HEK293 (cell line): ENCODE results near the gene VPS4A.

Experiments
- CTCF ChIA-PET: fragments of 350-600 bp; formaldehyde crosslinking; extraction: SDS; loops from one replicate; lab custom pipeline; 2021; ENCODE audit warnings: antibody characterized with exemption; lab: Yijun Ruan, JAX
- POLR2A ChIA-PET: fragments of 300-600 bp; formaldehyde crosslinking; extraction: SDS; loops from one replicate; lab custom pipeline; 2020; ENCODE audit warnings: antibody characterized with exemption, inconsistent platforms; lab: Yijun Ruan, JAX
- H3K27ac ChIP-seq: fragments of 200-500 bp; sonication (Bioruptor generic); 2 replicates; pipeline ENCODE4 v1.5.1; 2014; ENCODE audit warnings: low read depth, low read length, control low read depth, inconsistent platforms; ENCODE audit errors: extremely low read depth
- H3K36me3 ChIP-seq, 2 experiments: fragments of 200-500 bp in 1 of 2; sonication (Bioruptor generic) in 1 of 2; 1 replicate in 1 of 2; 2 replicates in 1 of 2; pipeline ENCODE4 v1.5.1; 2014 to 2017; ENCODE audit warnings: inconsistent platforms in 2 of 2, low read length in 2 of 2; ENCODE audit not compliant: control insufficient read depth in 2 of 2, insufficient read depth in 1 of 2
- H3K4me1 ChIP-seq: fragments of 200-500 bp; sonication (Bioruptor generic); 2 replicates; pipeline ENCODE4 v1.5.1; 2014; ENCODE audit warnings: mild to moderate bottlenecking, low read length, inconsistent platforms; ENCODE audit not compliant: control insufficient read depth, insufficient read depth
- H3K4me3 ChIP-seq: 2 replicates; pipeline ENCODE4 v1.5.1; 2011; ENCODE audit warnings: low read depth, mild to moderate bottlenecking, control low read depth, low read length, moderate library complexity
- H3K9me3 ChIP-seq: fragments of 200-500 bp; sonication (Bioruptor generic); 2 replicates; pipeline ENCODE4 v1.5.1; 2014; ENCODE audit warnings: low read depth, low read length, inconsistent platforms; ENCODE audit not compliant: control insufficient read depth, insufficient read depth
- HIC1 ChIP-seq: fragments of 450-650 bp; formaldehyde crosslinking; IDR thresholded peaks from 2 replicates; pipeline ENCODE4 v1.5.1; 2016; ENCODE audit warnings: missing biosample characterization, missing genetic modification characterization
- YY2 ChIP-seq: fragments of 450-650 bp; formaldehyde crosslinking; IDR thresholded peaks from 2 replicates; pipeline ENCODE4 v1.5.1; 2016; ENCODE audit warnings: missing biosample characterization, missing genetic modification characterization
- ZBTB20 ChIP-seq: fragments of 450-650 bp; formaldehyde crosslinking; IDR thresholded peaks from 2 replicates; pipeline ENCODE4 v1.5.1; 2016; ENCODE audit warnings: missing biosample characterization, missing genetic modification characterization
- ZBTB6 ChIP-seq: fragments of 450-650 bp; formaldehyde crosslinking; IDR thresholded peaks from 2 replicates; pipeline ENCODE4 v1.5.1; 2017; ENCODE audit warnings: missing biosample characterization, missing genetic modification characterization
- ZBTB7A ChIP-seq: fragments of 450-650 bp; formaldehyde crosslinking; IDR thresholded peaks from 2 replicates; pipeline ENCODE4 v1.5.1; 2016; ENCODE audit warnings: low read depth, missing biosample characterization, missing genetic modification characterization
- ZNF223 ChIP-seq: fragments of 450-650 bp; formaldehyde crosslinking; IDR thresholded peaks from 2 replicates; pipeline ENCODE4 v1.5.1; 2016; ENCODE audit warnings: missing biosample characterization, missing genetic modification characterization
- ZNF423 ChIP-seq: fragments of 450-650 bp; formaldehyde crosslinking; IDR thresholded peaks from 2 replicates; pipeline ENCODE4 v1.5.1; 2016; ENCODE audit warnings: missing biosample characterization, missing genetic modification characterization
- ZNF488 ChIP-seq: fragments of 450-650 bp; formaldehyde crosslinking; IDR thresholded peaks from 2 replicates; pipeline ENCODE4 v1.5.1; 2016; ENCODE audit warnings: missing biosample characterization, missing genetic modification characterization
- ZNF518A ChIP-seq: fragments of 450-650 bp; formaldehyde crosslinking; conservative IDR thresholded peaks from 2 replicates; pipeline ENCODE4 v1.5.1; 2016; ENCODE audit warnings: low read depth, missing biosample characterization, missing genetic modification characterization
- ZNF560 ChIP-seq: fragments of 450-650 bp; formaldehyde crosslinking; IDR thresholded peaks from 2 replicates; pipeline ENCODE4 v1.5.1; 2017; ENCODE audit warnings: missing biosample characterization, missing genetic modification characterization, borderline replicate concordance
- ZNF561 ChIP-seq: fragments of 450-650 bp; IDR thresholded peaks from 2 replicates; pipeline ENCODE4 v1.5.1; 2018; ENCODE audit warnings: missing biosample characterization, missing genetic modification characterization, borderline replicate concordance
- ZNF654 ChIP-seq: fragments of 450-650 bp; formaldehyde crosslinking; IDR thresholded peaks from 2 replicates; pipeline ENCODE4 v1.5.1; 2016; ENCODE audit warnings: low read depth, missing biosample characterization, missing genetic modification characterization
- ZNF660 ChIP-seq: fragments of 450-650 bp; IDR thresholded peaks from 2 replicates; pipeline ENCODE4 v1.5.1; 2018; ENCODE audit warnings: missing biosample characterization, mild to moderate bottlenecking, missing genetic modification characterization
- ZNF677 ChIP-seq: fragments of 450-650 bp; IDR thresholded peaks from 2 replicates; pipeline ENCODE4 v1.5.0; 2018; ENCODE audit warnings: missing biosample characterization, mild to moderate bottlenecking, missing genetic modification characterization, moderate library complexity
- ZNF768 ChIP-seq: fragments of 450-650 bp; formaldehyde crosslinking; IDR thresholded peaks from 2 replicates; pipeline ENCODE4 v1.5.1; 2018; ENCODE audit warnings: missing biosample characterization, mild to moderate bottlenecking, missing genetic modification characterization
- ZSCAN16 ChIP-seq: fragments of 450-650 bp; formaldehyde crosslinking; IDR thresholded peaks from 2 replicates; pipeline ENCODE4 v1.5.1; 2016; ENCODE audit warnings: missing biosample characterization, missing genetic modification characterization
- TF ChIP-seq, protein P1 (sequence below): fragments of 450-650 bp; formaldehyde crosslinking; IDR thresholded peaks from 2 replicates; pipeline ENCODE4 v1.5.1; 2016; ENCODE audit warnings: missing biosample characterization, missing genetic modification characterization
- TF ChIP-seq, protein P2 (sequence below): fragments of 450-650 bp; formaldehyde crosslinking; IDR thresholded peaks from 2 replicates; pipeline ENCODE4 v1.5.1; 2017; ENCODE audit warnings: missing biosample characterization, missing genetic modification characterization

The VPS4A gene

GRCh38 chr16:69364088-69364487, 52.9 kb downstream of the VPS4A start:
- ChIA-PET POLR2A (no interaction called here), CTCF (interaction anchor here (0.6 kb wide), 1 partner anchor 744 kb away, joined by 3 read pairs; no protein-coding TSS in a partner anchor)
- H3K27ac ChIP-seq = no peak overlapping the region
- H3K4me3 ChIP-seq = no peak overlapping the region
- no peaks in the 10 kb centered on the region for H3K9me3 ChIP-seq
- no peaks in the 10 kb centered on the region for H3K4me1 ChIP-seq
- TF ChIP-seq HIC1 (tag by site-specific recombination) (no peak), ZNF488 (no peak), ZSCAN16 (tag by site-specific recombination) (no peak), ZNF561 (tag by site-specific recombination) (no peak), ZBTB6 (tag by site-specific recombination) (no peak), ZNF660 (no peak), ZNF560 (tag by site-specific recombination) (no peak), ZNF423 (no peak), ZNF223 (tag by site-specific recombination) (no peak)
- TF ChIP-seq, protein P1, sequence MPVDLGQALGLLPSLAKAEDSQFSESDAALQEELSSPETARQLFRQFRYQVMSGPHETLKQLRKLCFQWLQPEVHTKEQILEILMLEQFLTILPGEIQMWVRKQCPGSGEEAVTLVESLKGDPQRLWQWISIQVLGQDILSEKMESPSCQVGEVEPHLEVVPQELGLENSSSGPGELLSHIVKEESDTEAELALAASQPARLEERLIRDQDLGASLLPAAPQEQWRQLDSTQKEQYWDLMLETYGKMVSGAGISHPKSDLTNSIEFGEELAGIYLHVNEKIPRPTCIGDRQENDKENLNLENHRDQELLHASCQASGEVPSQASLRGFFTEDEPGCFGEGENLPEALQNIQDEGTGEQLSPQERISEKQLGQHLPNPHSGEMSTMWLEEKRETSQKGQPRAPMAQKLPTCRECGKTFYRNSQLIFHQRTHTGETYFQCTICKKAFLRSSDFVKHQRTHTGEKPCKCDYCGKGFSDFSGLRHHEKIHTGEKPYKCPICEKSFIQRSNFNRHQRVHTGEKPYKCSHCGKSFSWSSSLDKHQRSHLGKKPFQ (tag by site-specific recombination) = no peak
- H3K36me3 ChIP-seq = peaks cover 27 to 74% of the 10 kb centered on the region in 2 experiments; a peak in 2 of 3 replicates

DNA sequence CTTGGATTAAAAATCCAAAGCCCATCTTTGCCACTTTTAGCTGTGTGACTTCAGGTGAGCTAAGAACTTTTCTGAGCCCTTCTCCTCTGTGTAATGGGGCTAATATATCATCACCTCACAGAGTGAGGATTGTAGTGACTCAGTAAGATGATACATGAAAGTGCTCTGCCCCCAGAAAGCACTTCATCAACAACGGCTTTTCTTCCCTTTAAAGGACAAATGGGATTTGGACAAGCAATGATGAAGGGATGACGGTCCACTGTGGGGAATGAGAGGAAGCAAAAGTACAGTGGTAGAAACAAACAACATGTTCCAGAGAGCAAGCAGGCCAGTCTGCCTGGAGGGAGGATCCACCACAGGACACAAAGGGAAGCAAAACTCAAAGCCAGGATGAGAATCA, 54.8 kb downstream of the VPS4A start:
- CTCF ChIA-PET = no interaction called here
- H3K9me3 ChIP-seq = no peaks in the 10 kb centered on the region
- no peak overlapping the region for H3K4me3 ChIP-seq
- H3K27ac ChIP-seq = no peak overlapping the region
- no peaks in the 10 kb centered on the region for H3K4me1 ChIP-seq
- H3K36me3 ChIP-seq = peaks cover 22 to 85% of the 10 kb centered on the region in 2 experiments
- TF ChIP-seq ZNF223 (tag by site-specific recombination) (no peak), ZNF654 (tag by site-specific recombination) (no peak), ZBTB7A (no peak), ZBTB20 (tag by site-specific recombination) (no peak), ZNF518A (tag by site-specific recombination) (no peak), ZNF768 (no peak), ZNF677 (tag by site-specific recombination) (no peak), YY2 (tag by site-specific recombination) (no peak)
- TF ChIP-seq, protein P2, sequence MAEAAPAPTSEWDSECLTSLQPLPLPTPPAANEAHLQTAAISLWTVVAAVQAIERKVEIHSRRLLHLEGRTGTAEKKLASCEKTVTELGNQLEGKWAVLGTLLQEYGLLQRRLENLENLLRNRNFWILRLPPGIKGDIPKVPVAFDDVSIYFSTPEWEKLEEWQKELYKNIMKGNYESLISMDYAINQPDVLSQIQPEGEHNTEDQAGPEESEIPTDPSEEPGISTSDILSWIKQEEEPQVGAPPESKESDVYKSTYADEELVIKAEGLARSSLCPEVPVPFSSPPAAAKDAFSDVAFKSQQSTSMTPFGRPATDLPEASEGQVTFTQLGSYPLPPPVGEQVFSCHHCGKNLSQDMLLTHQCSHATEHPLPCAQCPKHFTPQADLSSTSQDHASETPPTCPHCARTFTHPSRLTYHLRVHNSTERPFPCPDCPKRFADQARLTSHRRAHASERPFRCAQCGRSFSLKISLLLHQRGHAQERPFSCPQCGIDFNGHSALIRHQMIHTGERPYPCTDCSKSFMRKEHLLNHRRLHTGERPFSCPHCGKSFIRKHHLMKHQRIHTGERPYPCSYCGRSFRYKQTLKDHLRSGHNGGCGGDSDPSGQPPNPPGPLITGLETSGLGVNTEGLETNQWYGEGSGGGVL (tag by site-specific recombination) = no peak
- POLR2A ChIA-PET = no interaction called here
